GM19324 (cell line): ENCODE results near the gene RAVER1.

Experiments used
- ATAC-seq: cut with Tn5 transposase; IDR thresholded peaks from one replicate; pipeline ENCODE4 v1.9.1; 2021; ENCODE audit warnings: mild to moderate bottlenecking, moderate library complexity; ENCODE audit not compliant: unreplicated experiment, low FRiP score

The RAVER1 gene

DNA sequence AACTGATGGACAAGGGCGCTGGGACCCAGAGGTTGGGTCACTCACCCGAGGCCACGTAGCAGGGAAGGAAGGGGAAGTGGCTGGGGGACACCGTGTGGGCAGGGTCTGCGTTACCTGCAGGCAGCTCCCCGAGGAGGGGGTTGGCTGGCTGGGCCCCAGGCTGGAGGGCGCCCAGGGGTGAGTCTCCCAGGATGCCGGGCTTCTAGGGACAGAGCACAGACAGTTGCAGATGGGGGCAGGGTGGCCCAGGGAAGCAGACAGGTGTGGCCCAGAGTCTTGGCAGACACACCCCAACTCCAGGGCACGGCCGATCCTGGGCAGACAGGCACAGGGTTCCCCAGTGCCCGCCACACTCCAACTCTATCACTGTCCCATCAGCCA is 11.9 kb downstream of the RAVER1 start:
- no peak for ATAC-seq

GRCh38 chr19:10320602-10321416 is 12.5 kb downstream of the RAVER1 start:
- no peak for ATAC-seq

- ATAC-seq: no peak
These were observed 14.3 kb downstream of the RAVER1 start for GRCh38 chr19:10318807-10319682.

- no peak for ATAC-seq
These were observed 15.4 kb downstream of the RAVER1 start for GRCh38 chr19:10317857-10318462.

DNA sequence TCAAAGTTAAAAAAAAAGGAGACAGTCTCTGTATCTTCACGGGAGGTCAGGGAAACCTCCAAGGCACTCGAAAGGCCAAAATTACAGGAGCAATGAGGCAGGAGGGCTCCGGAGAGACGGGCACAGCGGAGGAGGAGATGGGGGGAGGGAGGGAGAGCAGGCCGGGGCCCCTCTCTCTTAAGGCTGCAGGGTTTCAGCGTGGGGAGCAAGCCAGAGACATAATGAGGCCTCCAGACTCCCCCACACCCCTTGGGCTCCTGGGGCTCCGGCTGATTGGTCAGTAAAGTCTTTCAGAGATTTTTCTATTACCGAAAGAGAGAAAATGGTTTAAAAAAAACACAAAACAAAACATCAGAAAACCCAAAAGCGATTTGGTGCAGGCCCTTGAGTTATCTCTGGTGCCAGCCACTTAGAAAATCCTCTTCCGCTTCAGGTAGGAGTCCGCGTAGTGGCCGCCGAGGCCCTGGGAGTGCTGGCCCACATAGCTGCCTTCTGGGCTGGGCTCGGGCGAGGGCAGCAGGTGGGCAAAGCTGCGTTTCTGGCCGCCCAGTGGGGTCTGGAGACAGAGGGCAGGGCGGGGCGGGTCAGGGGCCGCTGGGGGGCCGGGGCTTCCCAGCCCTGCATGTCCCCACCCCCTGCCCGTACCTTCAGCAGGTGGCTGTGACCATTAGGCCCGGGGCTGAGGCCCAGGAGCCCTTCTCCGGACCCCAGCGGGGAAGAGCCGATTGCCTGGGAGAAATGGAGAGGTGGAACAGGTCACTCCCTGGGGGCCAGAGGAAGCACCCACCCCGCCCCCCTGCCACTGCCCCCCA is 16.1 kb downstream of the RAVER1 start:
- ATAC-seq: no peak

- no peak for ATAC-seq
These were observed 16.9 kb downstream of the RAVER1 start for GRCh38 chr19:10316229-10317044.

- peak; percentile 68 for ATAC-seq
These were observed 17.8 kb downstream of the RAVER1 start, which contains the start of gene FDX2 for GRCh38 chr19:10315335-10316214. Gene FDX2, minus strand, starts transcription at chr19:10316015. Its CDS starts 19 bp downstream, at chr19:10315996.

DNA sequence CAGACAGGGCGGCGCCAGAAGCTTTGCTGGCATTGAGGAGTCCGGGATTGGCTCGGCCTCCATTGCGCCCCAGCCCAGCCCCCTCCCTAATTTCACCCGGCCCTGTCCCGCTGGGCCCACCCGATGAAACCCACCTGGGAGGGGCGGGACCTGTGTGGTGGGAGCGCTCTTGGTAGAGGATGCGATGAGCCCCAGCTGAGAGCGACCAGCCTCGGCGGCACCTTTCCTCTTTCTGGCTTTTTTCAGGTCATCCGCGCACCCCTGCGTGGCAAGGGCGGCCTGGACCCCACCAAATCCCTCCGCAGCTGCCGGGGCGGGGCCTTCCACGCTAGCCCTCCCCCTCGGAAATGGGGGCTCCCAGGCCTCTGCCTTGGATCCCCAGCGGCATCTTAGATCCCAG is 23.9 kb downstream of the RAVER1 start, which contains the start of gene ZGLP1:
Gene ZGLP1 (minus strand): TSS at position 393 of the 400 bp plus-strand sequence.
- ATAC-seq: no peak

GRCh38 chr19:10306327-10306726 is 27.0 kb downstream of the RAVER1 start:
- no peak for ATAC-seq

GRCh38 chr19:10305139-10305806 is 28.1 kb downstream of the RAVER1 start:
- no peak for ATAC-seq

- no peak for ATAC-seq
These were observed 33.5 kb downstream of the RAVER1 start for GRCh38 chr19:10299545-10300458.

- no peak for ATAC-seq
These were observed 37.3 kb downstream of the RAVER1 start for GRCh38 chr19:10295847-10296591.

GRCh38 chr19:10295305-10295846 is 38.0 kb downstream of the RAVER1 start:
- ATAC-seq: peak; percentile 72

DNA sequence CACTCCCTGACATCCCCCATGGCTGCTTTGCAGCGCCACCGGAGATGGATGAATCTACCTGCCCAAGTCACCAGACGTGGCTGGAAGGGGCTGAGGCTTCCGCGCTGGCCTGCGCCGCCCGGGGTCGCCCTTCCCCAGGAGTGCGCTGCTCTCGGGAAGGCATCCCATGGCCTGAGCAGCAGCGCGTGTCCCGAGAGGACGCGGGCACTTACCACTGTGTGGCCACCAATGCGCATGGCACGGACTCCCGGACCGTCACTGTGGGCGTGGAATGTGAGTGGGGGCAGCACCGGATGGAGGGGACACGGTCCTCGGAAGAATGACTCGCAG is 39.0 kb downstream of the RAVER1 start:
- ATAC-seq: no peak

GRCh38 chr19:10293637-10294367 is 39.5 kb downstream of the RAVER1 start:
- no peak for ATAC-seq
